ENCODE results near the gene CALY. TPM values are rescaled to one million over a fixed set of nuclear protein-coding genes. Genes with fewer than 3 reads are reported as not detected.

CALY gene
- total RNA-seq, 2 donors from 2014 or later = 0.75 to 1.3 TPM

- no peak overlapping the region for H3K27ac Mint-ChIP-seq
- H3K4me3 Mint-ChIP-seq = no peak overlapping the region
- H3K4me3 ChIP-seq (ENCODE audit: low read length) = no peak overlapping the region
- H3K27ac ChIP-seq (ENCODE audit: low read depth, low read length) = no peak overlapping the region
- H3K36me3 ChIP-seq (ENCODE audit: control insufficient read depth, insufficient read depth, low read length) = peaks cover 28% of the 10 kb centered on the region
- no peaks in the 10 kb centered on the region for H3K27me3 ChIP-seq (ENCODE audit: control insufficient read depth, insufficient read depth, low read length, poor library complexity, severe bottlenecking)
- peaks cover 14% of the 10 kb centered on the region for H3K4me1 ChIP-seq (ENCODE audit: control insufficient read depth, insufficient read depth, low read length)
- H3K9me3 Mint-ChIP-seq = no peaks in the 10 kb centered on the region
- no peak overlapping the region for H3K9ac ChIP-seq (ENCODE audit: extremely low read depth, low read length, poor library complexity, severe bottlenecking)
- H3K27me3 Mint-ChIP-seq (ENCODE audit: insufficient read depth) = peaks cover 1% of the 10 kb centered on the region
- 93 to 96% methylated on average over 14 to 16 of the region's 16 CpGs for WGBS, 2 experiments (ENCODE audit: insufficient coverage in 1 of 2, insufficient read length in 1 of 2)
- H3K4me1 Mint-ChIP-seq = peaks cover 17% of the 10 kb centered on the region
- no peaks in the 10 kb centered on the region for H3K9me3 ChIP-seq (ENCODE audit: control insufficient read depth, low read length)
- no peak for DNase-seq
- peaks cover 24% of the 10 kb centered on the region for H3K36me3 Mint-ChIP-seq (ENCODE audit: low read depth)
- TF ChIP-seq CTCF (conservative IDR thresholded peaks at IDR 0.05) = no peak
Observed at GRCh38 chr10:133310399-133310755, 26.3 kb downstream of the CALY start.

- H3K9ac ChIP-seq (ENCODE audit: extremely low read depth, low read length, poor library complexity, severe bottlenecking) = no peak overlapping the region
- H3K4me1 ChIP-seq (ENCODE audit: control insufficient read depth, insufficient read depth, low read length) = peaks cover 14% of the 10 kb centered on the region
- H3K27ac ChIP-seq (ENCODE audit: low read depth, low read length) = no peak overlapping the region
- no peaks in the 10 kb centered on the region for H3K27me3 Mint-ChIP-seq (ENCODE audit: insufficient read depth)
- H3K9me3 Mint-ChIP-seq = no peaks in the 10 kb centered on the region
- no peak overlapping the region for H3K4me3 ChIP-seq (ENCODE audit: low read length)
- no peaks in the 10 kb centered on the region for H3K27me3 ChIP-seq (ENCODE audit: control insufficient read depth, insufficient read depth, low read length, poor library complexity, severe bottlenecking)
- H3K9me3 ChIP-seq (ENCODE audit: control insufficient read depth, low read length) = no peaks in the 10 kb centered on the region
- DNase-seq = no peak
- peaks cover 28% of the 10 kb centered on the region for H3K36me3 Mint-ChIP-seq (ENCODE audit: low read depth)
- no peak for TF ChIP-seq CTCF (conservative IDR thresholded peaks at IDR 0.05)
- peak overlapping the region; percentile 10 for H3K27ac Mint-ChIP-seq
- H3K36me3 ChIP-seq (ENCODE audit: control insufficient read depth, insufficient read depth, low read length) = peaks cover 28% of the 10 kb centered on the region
- peaks cover 17% of the 10 kb centered on the region for H3K4me1 Mint-ChIP-seq
- peak overlapping the region; percentile 93 for H3K4me3 Mint-ChIP-seq
- 95 to 96% methylated on average over 33 of the region's 33 CpGs for WGBS, 2 experiments (ENCODE audit: insufficient coverage in 1 of 2, insufficient read length in 1 of 2)
Observed at GRCh38 chr10:133309720-133310398, 26.8 kb downstream of the CALY start.

- Histone ChIP-seq H3K36me3 (ENCODE audit: control insufficient read depth, insufficient read depth, low read length) (peaks cover 28% of the 10 kb centered on the region), H3K9ac (ENCODE audit: extremely low read depth, low read length, poor library complexity, severe bottlenecking) (peak overlapping the region; percentile 87), H3K4me3 (ENCODE audit: low read length) (peak overlapping the region; percentile 96), H3K27ac (ENCODE audit: low read depth, low read length) (peak overlapping the region; percentile 92), H3K4me1 (ENCODE audit: control insufficient read depth, insufficient read depth, low read length) (peaks cover 14% of the 10 kb centered on the region), H3K9me3 (ENCODE audit: control insufficient read depth, low read length) (no peaks in the 10 kb centered on the region), H3K27me3 (ENCODE audit: control insufficient read depth, insufficient read depth, low read length, poor library complexity, severe bottlenecking) (no peaks in the 10 kb centered on the region)
- peaks cover 29% of the 10 kb centered on the region for H3K36me3 Mint-ChIP-seq (ENCODE audit: low read depth)
- peak overlapping the region; percentile 68 for H3K27ac Mint-ChIP-seq
- H3K27me3 Mint-ChIP-seq (ENCODE audit: insufficient read depth) = no peaks in the 10 kb centered on the region
- H3K4me3 Mint-ChIP-seq = peak overlapping the region; percentile 93
- TF ChIP-seq CTCF (conservative IDR thresholded peaks at IDR 0.05) = no peak
- peaks cover 17% of the 10 kb centered on the region for H3K4me1 Mint-ChIP-seq
- H3K9me3 Mint-ChIP-seq = no peaks in the 10 kb centered on the region
- 28 to 58% methylated on average over 22 to 46 of the region's 46 CpGs for WGBS, 2 experiments (ENCODE audit: insufficient coverage in 1 of 2, insufficient read length in 1 of 2)
- DNase-seq = peak; percentile 99
Observed at GRCh38 chr10:133309100-133309719, 27.5 kb downstream of the CALY start.

All from endodermal cell (in vitro differentiated cells).